ENCODE data around the gene CREB5. TPM values are rescaled to one million over a fixed set of nuclear protein-coding genes. Genes with fewer than 3 reads are reported as not detected.

CREB5 gene
- total and polyA plus RNA-seq, 8 donors, result 2.5 to 11.5 (median 3.6) TPM

- 1% methylated on average over 51 of the region's 51 CpGs for WGBS, 2 donors
- DNase-seq (peak; percentile 85 to 89 (median 88)), FAIRE-seq (no peak), ATAC-seq (peak; percentile 81 to 85 (median 82))
- Histone ChIP-seq H3K9me3 (no peaks in the 10 kb centered on the region), H3K27ac (peak overlapping the region in 2 of 4 donors; percentile 56 to 63), H3K27me3 (peaks cover 0 to 22% (median 7%) of the 10 kb centered on the region in 4 donors), H3K4me1 (peaks cover 0 to 13% (median 7%) of the 10 kb centered on the region in 3 donors), H3K36me3 (no peaks in the 10 kb centered on the region), H3K4me3 (peak overlapping the region; percentile 31 to 45 (median 44))
- intact Hi-C loops (cut with DNase I), result no loop called here
- no peak for TF ChIP-seq CTCF (IDR thresholded peaks at IDR 0.05)
These were observed 3.2 kb upstream of the CREB5 start for GRCh38 chr7:28408960-28409715.

GRCh38 chr7:28409716-28410627, 2.3 kb upstream of the CREB5 start:
- Histone ChIP-seq H3K4me1 (peaks cover 0 to 13% (median 7%) of the 10 kb centered on the region in 3 donors), H3K36me3 (no peaks in the 10 kb centered on the region), H3K27me3 (peaks cover 0 to 22% (median 7%) of the 10 kb centered on the region in 4 donors), H3K9me3 (no peaks in the 10 kb centered on the region), H3K4me3 (peak overlapping the region; percentile 31 to 45 (median 44)), H3K27ac (peak overlapping the region in 2 of 4 donors; percentile 56 to 63)
- intact Hi-C loops (cut with DNase I), result no loop called here
- TF ChIP-seq CTCF (IDR thresholded peaks at IDR 0.05), result no peak
- FAIRE-seq, result no peak
- peak in 4 of 6 donors; percentile 26 to 77 (median 58) for DNase-seq
- 1 to 2% methylated on average over 75 to 92 of the region's 92 CpGs for WGBS, 2 donors
- ATAC-seq, result peak; percentile 22 to 53 (median 40)

GRCh38 chr7:28410628-28411531, 1.4 kb upstream of the CREB5 start:
- intact Hi-C loops (cut with DNase I), result no loop called here
- WGBS, 2 donors, result 3 to 5% methylated on average over 28 of the region's 28 CpGs
- ATAC-seq (peak in 3 of 4 donors; percentile 2 to 15 (median 13)), FAIRE-seq (no peak), DNase-seq (peak in 3 of 6 donors; percentile 28 to 39 (median 28))
- Histone ChIP-seq H3K4me1 (peaks cover 0 to 13% (median 7%) of the 10 kb centered on the region in 3 donors), H3K36me3 (no peaks in the 10 kb centered on the region), H3K9me3 (no peaks in the 10 kb centered on the region), H3K27me3 (peaks cover 0 to 22% (median 7%) of the 10 kb centered on the region in 4 donors), H3K27ac (no peak overlapping the region), H3K4me3 (peak overlapping the region in 3 of 4 donors; percentile 0 to 45 (median 45))
- no peak for TF ChIP-seq CTCF (IDR thresholded peaks at IDR 0.05)

GRCh38 chr7:28413011-28413410, 693 bp downstream of the CREB5 start:
- Histone ChIP-seq H3K9me3 (no peaks in the 10 kb centered on the region), H3K27ac (no peak overlapping the region), H3K4me3 (no peak overlapping the region), H3K27me3 (peaks cover 0 to 22% (median 7%) of the 10 kb centered on the region in 4 donors), H3K4me1 (peaks cover 0 to 13% (median 7%) of the 10 kb centered on the region in 3 donors), H3K36me3 (no peaks in the 10 kb centered on the region)
- no peak for TF ChIP-seq CTCF (IDR thresholded peaks at IDR 0.05)
- FAIRE-seq, result no peak
- no peak for DNase-seq
- 85 to 95% methylated on average over 1 of the region's 1 CpG for WGBS, 2 donors
- ATAC-seq, result no peak
- intact Hi-C loops (cut with DNase I), result no loop called here

All from pancreas (tissue), 10 donors.